K562 (cell line): ENCODE measurements around the gene ZBTB49. TPM values are rescaled to one million over a fixed set of nuclear protein-coding genes. Genes with fewer than 3 reads are reported as not detected.

ENCODE experiments used
- ATAC-seq: fragments of 200-7000 bp; cut with Tn5 transposase; 3 replicates; pipeline ENCODE4 v1.9.1; 2020; ENCODE audit warnings: moderate library complexity
- BruUV-seq: library from RNA; stranded (reverse); fragments of 400-500 nt; replicated peaks from 2 replicates; lab custom pipeline; 2021; lab: Mats Ljungman, UMichigan
- CTCF ChIA-PET: fragments of 300-600 bp; formaldehyde crosslinking; extraction: SDS; loops from one replicate; lab custom pipeline; 2021; ENCODE audit warnings: low intra/inter-chr PET ratio; lab: Yijun Ruan, JAX
- POLR2A ChIA-PET: fragments of 300-600, 350-650 bp; sonication (Branson Sonifier 250); formaldehyde crosslinking; extraction: SDS; loops from one replicate; lab custom pipeline; 2021; ENCODE audit warnings: antibody characterized with exemption, inconsistent platforms; lab: Yijun Ruan, JAX
- DNase-seq, 4 experiments: peaks; one replicate each; pipeline versions ENCODE4 v3.0.0 to v3.0.0-alpha.2; 2011 to 2018; ENCODE audit warnings: low spot score in 3 of 4, mixed read lengths in 3 of 4; ENCODE audit errors: extremely low read depth in 1 of 4
- FAIRE-seq: peaks from 2 replicates; lab custom pipeline; 2011; peaks lifted over from hg19 to GRCh38; lab: Jason Lieb, UNC
- H2AFZ ChIP-seq: 2 replicates; pipeline ENCODE4 v1.6.0; 2011; ENCODE audit warnings: low read depth, low read length, control low read depth, inconsistent platforms
- H3K27ac ChIP-seq: fragments of 200-600 bp; 3 replicates; pipeline ENCODE4 v1.8.0; 2011; ENCODE audit warnings: low read depth, mild to moderate bottlenecking, control low read depth, inconsistent platforms, low read length, moderate library complexity, mixed read lengths; ENCODE audit errors: extremely low read depth
- H3K27me3 ChIP-seq, 2 experiments: fragments of 300-600 bp in 1 of 2; 2 replicates in 1 of 2; 3 replicates in 1 of 2; pipeline versions ENCODE4 v1.6.0 to v1.8.0; 2011; ENCODE audit warnings: inconsistent platforms in 2 of 2, low read length in 2 of 2, mild to moderate bottlenecking in 1 of 2, mixed read lengths in 1 of 2, moderate library complexity in 1 of 2; ENCODE audit not compliant: control insufficient read depth in 2 of 2, insufficient read depth in 2 of 2
- H3K36me3 ChIP-seq: fragments of 300-600 bp; 3 replicates; pipeline ENCODE4 v1.8.0; 2011; ENCODE audit warnings: mild to moderate bottlenecking, low read length, inconsistent platforms; ENCODE audit not compliant: control insufficient read depth, insufficient read depth
- H3K4me1 ChIP-seq, 2 experiments: fragments of 200-600 bp in 1 of 2; replicated peaks in 1 of 2; 2 replicates in 1 of 2; 3 replicates in 1 of 2; pipeline versions ENCODE4 v1.5.1 to v1.8.0; 2011; ENCODE audit warnings: inconsistent platforms in 2 of 2, low read length in 2 of 2, mild to moderate bottlenecking in 1 of 2, mixed read lengths in 1 of 2, moderate library complexity in 1 of 2; ENCODE audit not compliant: control insufficient read depth in 2 of 2, insufficient read depth in 2 of 2
- H3K4me2 ChIP-seq: 2 replicates; pipeline ENCODE4 v1.6.1; 2011; ENCODE audit warnings: low read length, control low read depth, inconsistent platforms, mixed read lengths; ENCODE audit not compliant: insufficient read depth
- H3K4me3 ChIP-seq: fragments of 200-600 bp; sonication (generic), shearing (Covaris generic); 2 replicates; pipeline ENCODE4 v1.5.1; 2016; ENCODE audit warnings: control low read depth, inconsistent platforms
- H3K79me2 ChIP-seq: fragments of 200-600 bp; 3 replicates; pipeline ENCODE4 v1.8.0; 2011; ENCODE audit warnings: low read length, inconsistent platforms; ENCODE audit not compliant: control insufficient read depth, insufficient read depth
- H3K9ac ChIP-seq, 2 experiments: 2 replicates each; pipeline versions ENCODE4 v1.6.0 to v1.6.1; 2011; ENCODE audit warnings: low read depth in 2 of 2, low read length in 2 of 2, control low read depth in 1 of 2, inconsistent platforms in 1 of 2, mild to moderate bottlenecking in 1 of 2, mixed read lengths in 1 of 2; ENCODE audit not compliant: insufficient read depth in 1 of 2
- H3K9me1 ChIP-seq: one replicate; pipeline ENCODE4 v1.6.0; 2011; ENCODE audit warnings: inconsistent platforms, mild to moderate bottlenecking, low read length, moderate library complexity; ENCODE audit not compliant: control insufficient read depth, insufficient read depth
- H3K9me3 ChIP-seq: replicated peaks from 2 replicates; pipeline ENCODE4 v1.5.1; 2011; ENCODE audit warnings: low read depth, low read length, inconsistent platforms; ENCODE audit not compliant: control insufficient read depth, insufficient read depth
- H4K20me1 ChIP-seq: replicated peaks from 2 replicates; pipeline ENCODE4 v1.6.1; 2011; ENCODE audit warnings: low read length, inconsistent platforms, mixed read lengths; ENCODE audit not compliant: control insufficient read depth, insufficient read depth
- EZH2 ChIP-seq: IDR thresholded peaks from 2 replicates; pipeline ENCODE4 v1.6.1; 2012; ENCODE audit warnings: low read depth, mild to moderate bottlenecking, inconsistent platforms, low read length, borderline replicate concordance
- FOXA1 ChIP-seq: fragments of 450-650 bp; IDR thresholded peaks from 2 replicates; pipeline ENCODE4 v1.6.1; 2016; ENCODE audit warnings: mild to moderate bottlenecking, borderline replicate concordance
- GTF2F1 ChIP-seq: IDR thresholded peaks from 2 replicates; pipeline ENCODE4 v1.6.1; 2011; ENCODE audit warnings: low read depth, low read length, improper control_type of control experiment
- KLF10 ChIP-seq: fragments of 250-450 bp; sonication (Bioruptor Pico); IDR thresholded peaks from 2 replicates; pipeline ENCODE4 v1.6.1; 2021; ENCODE audit warnings: matching md5 sums
- MTA3 ChIP-seq: fragments of 450-650 bp; formaldehyde crosslinking; IDR thresholded peaks from 2 replicates; pipeline ENCODE4 v1.6.1; 2017; ENCODE audit warnings: mild to moderate bottlenecking, borderline replicate concordance
- NR2C1 ChIP-seq, 2 experiments: fragments of 450-650 bp; IDR thresholded peaks; 2 replicates each; pipeline ENCODE4 v1.6.1; 2017; ENCODE audit warnings: mild to moderate bottlenecking in 2 of 2, antibody characterized with exemption in 1 of 2, inconsistent platforms in 1 of 2, missing compliant biosample characterization in 1 of 2, missing genetic modification characterization in 1 of 2
- SUPT5H ChIP-seq: fragments of 450-650 bp; IDR thresholded peaks from 2 replicates; pipeline ENCODE4 v1.6.1; 2016
- TRIM28 ChIP-seq: fragments of 450-650 bp; IDR thresholded peaks from 2 replicates; pipeline ENCODE4 v1.6.1; 2017
- ZNF431 ChIP-seq: sonication (generic); formaldehyde crosslinking; IDR thresholded peaks from 2 replicates; pipeline ENCODE4 v1.8.0; 2022; ENCODE audit warnings: mild to moderate bottlenecking, missing genetic modification reagents
- ZNF644 ChIP-seq: fragments of 200-800 bp; sonication (Bioruptor generic); IDR thresholded peaks from 2 replicates; pipeline ENCODE4 v1.6.1; 2016; ENCODE audit warnings: low read depth, missing genetic modification characterization, missing compliant biosample characterization
- WGBS: fragments of 100-300 bp; shearing (Covaris generic); methylation state at CpG from one replicate; pipeline ENCODE4 v1.1.6; 2016; ENCODE audit warnings: low coverage, mixed read lengths; ENCODE audit not compliant: insufficient coverage; ENCODE audit errors: missing lambda C conversion rate; 5-methylcytosine and 5-hydroxymethylcytosine counted together
- in situ Hi-C: fragments of 300-500 bp; cut with MboI; formaldehyde crosslinking; loops from 4 replicates; pipeline ENCODE4 v1.15.0; 2018; ENCODE audit warnings: inconsistent platforms, mixed read lengths
- intact Hi-C: fragments of 100-400 bp; cut with micrococcal nuclease; formaldehyde crosslinking; loops from 2 replicates; pipeline ENCODE4 v1.14.2; 2022
- polyA plus RNA-seq, 8 experiments: library from polyadenylated mRNA; depleted of rRNA in 4 of 8; stranded (reverse) in 5 of 8; unstranded in 3 of 8; fragments of >200 nt; fragmentation: Nextera tagmentation in 2 of 8; fragmentation: Illumina TruSeq in 1 of 8; extraction: Ambion mirVana in 2 of 8; extraction: Trizol in 1 of 8; gene quantifications; 2 replicates each; pipeline versions ENCODE4 v1.2.1 to v1.2.3, GENCODE V29; 2011 to 2014; ENCODE audit warnings: inconsistent platforms in 1 of 8, missing spikeins in 1 of 8
- total RNA-seq, 7 experiments: library from RNA; depleted of rRNA in 6 of 7; stranded (reverse); fragments of >200 nt in 6 of 7; fragmentation: Illumina TruSeq in 2 of 7; extraction: Trizol in 2 of 7; gene quantifications; 2 replicates each; pipeline versions ENCODE4 v1.2.1 to v1.2.3, GENCODE V29; 2011 to 2021; ENCODE audit warnings: low replicate concordance in 1 of 7
- TF ChIP-seq, protein P1 (sequence below): fragments of 200-800 bp; sonication (Bioruptor generic); IDR thresholded peaks from 2 replicates; pipeline ENCODE4 v1.6.1; 2016; ENCODE audit warnings: missing genetic modification characterization, missing compliant biosample characterization

The ZBTB49 gene
- total and polyA plus RNA-seq, 9 of the 15 experiments (the other 6 are each of a cell fraction or from before 2014, with no cell fraction given), result 0.49 to 8.0 (median 4.2) TPM

- TF ChIP-seq, protein P1, sequence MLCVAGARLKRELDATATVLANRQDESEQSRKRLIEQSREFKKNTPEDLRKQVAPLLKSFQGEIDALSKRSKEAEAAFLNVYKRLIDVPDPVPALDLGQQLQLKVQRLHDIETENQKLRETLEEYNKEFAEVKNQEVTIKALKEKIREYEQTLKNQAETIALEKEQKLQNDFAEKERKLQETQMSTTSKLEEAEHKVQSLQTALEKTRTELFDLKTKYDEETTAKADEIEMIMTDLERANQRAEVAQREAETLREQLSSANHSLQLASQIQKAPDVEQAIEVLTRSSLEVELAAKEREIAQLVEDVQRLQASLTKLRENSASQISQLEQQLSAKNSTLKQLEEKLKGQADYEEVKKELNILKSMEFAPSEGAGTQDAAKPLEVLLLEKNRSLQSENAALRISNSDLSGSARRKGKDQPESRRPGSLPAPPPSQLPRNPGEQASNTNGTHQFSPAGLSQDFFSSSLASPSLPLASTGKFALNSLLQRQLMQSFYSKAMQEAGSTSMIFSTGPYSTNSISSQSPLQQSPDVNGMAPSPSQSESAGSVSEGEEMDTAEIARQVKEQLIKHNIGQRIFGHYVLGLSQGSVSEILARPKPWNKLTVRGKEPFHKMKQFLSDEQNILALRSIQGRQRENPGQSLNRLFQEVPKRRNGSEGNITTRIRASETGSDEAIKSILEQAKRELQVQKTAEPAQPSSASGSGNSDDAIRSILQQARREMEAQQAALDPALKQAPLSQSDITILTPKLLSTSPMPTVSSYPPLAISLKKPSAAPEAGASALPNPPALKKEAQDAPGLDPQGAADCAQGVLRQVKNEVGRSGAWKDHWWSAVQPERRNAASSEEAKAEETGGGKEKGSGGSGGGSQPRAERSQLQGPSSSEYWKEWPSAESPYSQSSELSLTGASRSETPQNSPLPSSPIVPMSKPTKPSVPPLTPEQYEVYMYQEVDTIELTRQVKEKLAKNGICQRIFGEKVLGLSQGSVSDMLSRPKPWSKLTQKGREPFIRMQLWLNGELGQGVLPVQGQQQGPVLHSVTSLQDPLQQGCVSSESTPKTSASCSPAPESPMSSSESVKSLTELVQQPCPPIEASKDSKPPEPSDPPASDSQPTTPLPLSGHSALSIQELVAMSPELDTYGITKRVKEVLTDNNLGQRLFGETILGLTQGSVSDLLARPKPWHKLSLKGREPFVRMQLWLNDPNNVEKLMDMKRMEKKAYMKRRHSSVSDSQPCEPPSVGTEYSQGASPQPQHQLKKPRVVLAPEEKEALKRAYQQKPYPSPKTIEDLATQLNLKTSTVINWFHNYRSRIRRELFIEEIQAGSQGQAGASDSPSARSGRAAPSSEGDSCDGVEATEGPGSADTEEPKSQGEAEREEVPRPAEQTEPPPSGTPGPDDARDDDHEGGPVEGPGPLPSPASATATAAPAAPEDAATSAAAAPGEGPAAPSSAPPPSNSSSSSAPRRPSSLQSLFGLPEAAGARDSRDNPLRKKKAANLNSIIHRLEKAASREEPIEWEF (CRISPR knock-in tag), result no peak
- TF ChIP-seq MTA3 (no peak), GTF2F1 (no peak), ZNF644 (tag) (no peak), NR2C1 (IDR thresholded peaks at IDR 0.05) (no peak), NR2C1 (tag; IDR thresholded peaks at IDR 0.05) (no peak)
Measured at GRCh38 chr4:4293279-4293678, 3.2 kb downstream of the ZBTB49 start (continued).

GRCh38 chr4:4296283-4296846, 6.3 kb downstream of the ZBTB49 start:
- intact Hi-C loops, result no loop called here
- TF ChIP-seq KLF10 (CRISPR knock-in tag) (no peak), SUPT5H (no peak), TRIM28 (0 out of 2 replicates have a peak, but pooled peaks have one; percentile 24), FOXA1 (no peak), ZNF431 (CRISPR knock-in tag) (peak; percentile 97), EZH2 (no peak)
- TF ChIP-seq, protein P1 (CRISPR knock-in tag), result no peak

More at GRCh38 chr4:4296283-4296846, 6.3 kb downstream of the ZBTB49 start:
- H3K9ac ChIP-seq, result no peak overlapping the region
- H2AFZ ChIP-seq, result no peak overlapping the region
- no peak for DNase-seq
- no TSS peak for BruUV-seq
- H3K4me1 ChIP-seq, result peaks cover 0 to 2% of the 10 kb centered on the region in 2 experiments; a peak in 2 of 5 replicates
- no peak overlapping the region for H3K27ac ChIP-seq
- H3K4me2 ChIP-seq, result no peak overlapping the region
- 61% methylated on average over 5 of the region's 5 CpGs for WGBS
- no peaks in the 10 kb centered on the region for H4K20me1 ChIP-seq
- ChIA-PET CTCF (no interaction called here), POLR2A (no interaction called here)
- peaks cover 8% of the 10 kb centered on the region; the same call in 1 of the 3 replicates for H3K79me2 ChIP-seq
- H3K4me3 ChIP-seq, result no peak overlapping the region
- H3K9me3 ChIP-seq, result no peaks in the 10 kb centered on the region
- in situ Hi-C loops, result no loop called here
- H3K9me1 ChIP-seq, result no peaks in the 10 kb centered on the region
- FAIRE-seq, result no peak
- peaks cover 16% of the 10 kb centered on the region for H3K36me3 ChIP-seq
- no peaks in the 10 kb centered on the region for H3K27me3 ChIP-seq
- no peak for ATAC-seq
